Stimulated activated naive CD8-positive, alpha-beta T cell treated with anti-CD3 and anti-CD28 coated beads, Interleukin-15, Interleukin-2, amounts not matched to agents 100 U/mL and 50 U/mL, for 24 hours (primary cell): ENCODE measurements around the gene APBB2.
A peak's percentile ranks its signal among the peaks of the same experiment; 100 is the strongest.
"Not testable (repeated sequence)": the region's sequence is repeated elsewhere in the genome, so short reads cannot be mapped to it uniquely, and the experiment has no call there.

ENCODE experiments used
- ATAC-seq: fragments of 150-1000 bp; cut with Tn5 transposase; one replicate; pipeline ENCODE4 v1.10.0; 2021
- DNase-seq: peaks from one replicate; pipeline ENCODE4 v3.0.0; 2021

The APBB2 gene

DNA sequence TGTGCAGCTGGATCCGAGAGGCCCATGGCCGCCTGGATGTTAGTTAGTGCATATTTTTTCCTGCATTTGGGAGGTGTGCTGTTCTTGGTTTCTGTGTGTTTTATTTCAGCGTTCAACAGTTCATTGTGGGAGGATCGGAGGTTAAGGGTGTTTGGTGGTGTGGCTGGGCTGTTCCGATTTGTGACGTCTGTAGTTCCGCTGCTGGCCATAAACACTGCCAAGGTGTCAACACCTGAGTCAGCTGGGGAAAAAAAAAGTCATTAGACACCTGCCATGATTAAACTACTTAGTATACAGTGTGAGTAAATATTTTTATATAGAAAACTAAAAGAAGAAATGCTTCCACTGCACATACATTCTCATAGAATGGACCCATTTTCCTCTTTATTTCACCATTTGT, 200.2 kb downstream of the APBB2 start:
- ATAC-seq (no peak), DNase-seq (no peak)

DNA sequence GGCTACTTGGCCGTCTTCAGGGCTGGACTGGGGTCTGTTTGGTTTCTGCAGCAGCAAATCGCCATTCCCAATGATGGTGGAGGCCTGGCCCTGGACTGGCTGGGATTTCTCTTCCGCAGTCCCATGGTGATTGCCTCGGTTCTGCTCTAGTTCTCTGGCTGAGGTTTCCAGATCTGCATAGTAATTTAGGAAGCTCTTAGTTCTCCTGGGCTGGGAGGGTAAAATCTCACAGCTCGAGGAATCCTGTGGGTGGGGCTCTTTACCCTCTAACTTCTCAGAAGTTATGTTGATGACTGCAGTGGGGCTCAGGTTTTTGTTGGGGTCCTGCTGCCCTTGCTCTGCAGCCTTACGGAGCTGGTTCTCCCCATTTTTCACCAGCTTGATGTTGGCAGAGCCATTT, 200.6 kb downstream of the APBB2 start:
- ATAC-seq (no peak), DNase-seq (no peak)

DNA sequence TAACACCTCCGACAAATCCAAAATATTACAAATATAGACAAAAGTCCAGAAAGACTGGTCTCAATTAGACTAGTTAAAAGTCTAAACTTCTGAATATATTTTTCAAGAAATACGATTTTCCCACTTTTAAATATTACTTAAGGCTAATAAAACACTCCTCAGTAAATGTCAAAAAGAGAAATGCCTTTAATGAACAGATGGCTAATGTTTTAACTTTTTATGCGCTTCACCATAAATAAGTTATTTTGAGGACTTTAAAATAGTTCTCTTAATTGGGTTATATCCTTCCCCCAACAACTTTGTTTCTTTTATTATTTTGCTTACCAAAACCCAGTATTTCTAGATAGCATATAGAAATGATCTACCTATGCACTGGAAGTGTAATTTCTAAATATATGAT, 201.4 kb downstream of the APBB2 start:
- no peak for DNase-seq
- ATAC-seq = no peak

DNA sequence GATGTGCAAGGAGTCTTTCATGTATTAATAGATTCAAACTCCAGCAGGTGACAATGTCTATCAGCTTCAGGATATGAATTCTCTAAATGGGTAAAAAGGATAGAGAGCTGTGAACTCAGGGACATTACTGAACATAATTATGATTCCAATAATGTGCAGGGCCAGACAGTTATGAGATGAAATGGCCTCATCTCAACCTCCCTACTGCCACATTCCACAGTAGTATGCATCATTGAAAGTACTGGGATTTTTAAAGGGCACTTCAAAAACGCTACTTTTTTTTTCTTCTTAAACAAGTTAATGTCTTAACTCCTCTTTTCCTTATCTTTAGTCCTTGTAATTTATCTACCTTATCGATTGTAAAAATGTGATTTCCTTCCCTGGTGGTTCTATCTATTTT, 202.0 kb downstream of the APBB2 start:
- no peak for ATAC-seq
- DNase-seq = no peak

DNA sequence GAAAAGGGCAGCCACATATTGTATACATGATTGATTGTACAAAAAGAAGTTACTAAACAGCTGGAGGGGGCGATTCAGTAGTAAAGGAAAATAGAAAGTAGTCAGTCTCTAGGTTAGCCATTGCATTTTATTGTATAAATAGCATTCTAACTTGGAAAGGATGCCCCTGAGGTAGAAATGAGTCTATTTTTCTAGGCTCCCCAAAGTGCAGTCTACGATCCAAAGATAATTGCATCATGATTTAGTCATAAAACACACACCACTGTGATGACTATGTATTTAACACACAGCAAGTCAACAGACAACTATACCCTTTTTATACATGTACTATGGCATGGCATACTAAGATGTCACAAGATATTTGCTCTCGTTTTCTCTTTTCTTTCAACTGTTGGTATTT, 204.9 kb downstream of the APBB2 start:
- ATAC-seq = no peak
- DNase-seq = no peak

DNA sequence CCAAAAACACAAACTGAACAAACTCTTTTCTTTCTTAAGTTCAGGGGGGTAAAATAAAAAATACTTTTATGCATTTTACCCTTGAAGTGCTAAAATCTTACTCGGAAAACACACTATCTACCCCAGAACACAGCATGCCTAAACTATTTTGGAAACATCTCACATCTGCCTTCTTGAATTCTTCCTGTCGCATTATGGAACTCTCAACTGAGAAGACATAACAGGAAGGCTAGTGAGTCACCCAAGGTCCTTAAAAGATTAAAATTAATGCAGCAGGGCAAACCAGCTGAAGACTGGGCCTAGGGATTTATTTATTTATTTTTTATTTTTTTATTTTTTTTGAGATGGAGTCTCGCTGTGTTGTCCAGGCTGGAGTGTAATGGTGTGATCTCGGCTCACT, 208.2 kb downstream of the APBB2 start:
- ATAC-seq = no peak
- no peak for DNase-seq

DNA sequence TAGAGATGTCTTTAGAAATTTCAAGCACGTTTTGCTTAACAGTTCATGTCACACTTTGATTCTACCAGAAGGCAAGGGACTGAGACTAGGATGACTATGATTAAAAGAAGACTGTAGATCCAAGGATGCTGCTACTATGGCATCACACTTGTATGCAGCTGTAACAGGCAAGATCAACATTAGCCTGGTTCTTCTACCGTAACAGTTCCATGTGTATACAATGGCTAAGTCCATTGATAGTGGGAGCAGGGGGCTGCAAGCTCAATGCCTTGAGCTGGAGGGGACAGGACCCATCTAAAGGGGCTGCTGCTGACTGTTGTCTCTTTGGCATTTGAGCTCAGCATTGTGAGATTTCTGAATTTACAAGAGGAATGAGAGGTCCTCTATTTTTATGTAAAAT, 212.0 kb downstream of the APBB2 start:
- DNase-seq (no peak), ATAC-seq (no peak)

DNA sequence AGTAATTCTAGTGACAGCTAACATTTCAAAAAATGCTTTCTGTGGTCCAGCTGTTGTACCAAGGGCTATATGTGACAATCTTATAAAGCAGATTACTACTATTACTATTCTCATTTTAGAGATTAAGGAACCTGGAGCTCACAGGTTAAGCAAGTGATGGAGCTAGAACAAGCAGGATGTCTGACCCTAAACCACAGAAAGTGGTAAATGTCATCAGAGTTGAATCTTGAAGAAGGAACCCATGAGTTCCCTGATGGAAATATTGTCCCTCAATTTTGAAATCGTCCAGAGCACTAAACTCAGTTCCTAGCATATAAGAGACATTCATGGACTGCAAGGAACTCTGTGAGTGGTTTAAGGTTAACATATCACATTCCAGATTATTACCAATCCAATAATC, 214.0 kb downstream of the APBB2 start:
- DNase-seq (no peak), ATAC-seq (no peak)

DNA sequence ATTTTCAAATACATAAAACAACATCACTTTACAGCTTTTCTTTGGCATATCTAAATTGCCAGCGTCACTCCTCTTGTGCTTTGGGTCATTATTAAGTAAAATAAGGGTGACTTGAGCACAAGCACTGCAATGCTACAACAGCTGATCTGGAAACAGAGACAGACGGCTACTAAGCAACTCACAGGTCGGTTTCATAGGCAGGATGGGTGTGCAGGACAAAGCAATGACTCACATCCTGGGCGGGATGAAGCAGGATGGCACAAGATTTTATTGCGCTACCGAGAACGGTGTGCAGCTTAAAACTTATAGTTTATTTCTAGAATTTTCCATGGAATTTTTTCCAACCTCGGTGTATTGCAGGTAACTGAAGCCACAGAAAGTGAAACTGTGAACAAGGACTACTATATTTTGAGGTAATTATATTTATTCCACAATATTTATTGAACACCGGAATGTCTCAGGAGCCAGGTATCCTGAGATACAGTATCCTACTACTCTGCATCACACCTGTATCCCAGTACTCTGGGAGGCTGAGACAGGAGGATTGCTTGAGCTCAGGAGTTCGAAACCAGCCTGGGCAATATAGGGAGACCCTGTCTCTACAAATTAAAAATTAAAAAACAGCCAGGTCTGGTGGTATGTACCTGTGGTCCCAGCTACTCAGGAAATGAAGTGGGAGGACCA, 215.5 kb downstream of the APBB2 start:
- ATAC-seq = no peak
- no peak for DNase-seq

DNA sequence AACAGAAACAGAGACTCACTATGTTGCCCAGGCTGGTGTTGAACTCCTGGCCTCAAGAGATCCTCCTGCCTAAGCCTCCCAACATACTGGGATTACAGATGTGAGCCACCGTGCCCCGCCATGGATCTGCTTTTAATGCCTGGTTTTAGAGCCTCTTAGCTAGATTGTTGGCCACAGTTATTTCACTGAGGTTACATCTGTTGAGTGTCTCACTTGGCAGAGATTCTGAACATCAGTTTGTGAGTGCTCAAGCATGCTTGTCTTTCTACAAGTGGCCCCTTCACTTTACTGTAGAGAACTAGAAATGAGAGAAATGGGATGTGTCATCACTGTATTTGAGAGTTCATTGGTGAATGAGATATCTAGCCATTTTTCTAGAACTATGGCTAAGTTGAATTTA, 218.5 kb downstream of the APBB2 start:
- no peak for DNase-seq
- no peak for ATAC-seq

DNA sequence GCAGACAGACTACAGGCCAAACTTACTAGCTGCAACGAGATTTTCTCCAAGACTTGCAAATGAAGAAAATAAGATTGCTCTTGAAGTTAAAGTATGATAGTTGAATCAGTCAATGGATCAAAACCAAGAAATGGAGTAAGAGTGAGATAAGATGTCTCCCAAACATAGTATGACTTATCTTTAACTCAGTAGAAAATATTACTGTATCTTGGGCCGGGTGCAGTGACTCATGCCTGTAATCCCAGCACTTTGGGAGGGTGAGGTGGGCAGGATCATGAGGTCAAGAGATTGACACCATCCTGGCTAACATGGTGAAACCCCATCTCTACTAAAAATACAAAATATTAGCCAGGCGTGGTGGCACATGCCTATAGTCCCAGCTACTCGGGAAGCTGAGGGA, 220.0 kb downstream of the APBB2 start:
- not testable (repeated sequence) for ATAC-seq, DNase-seq

DNA sequence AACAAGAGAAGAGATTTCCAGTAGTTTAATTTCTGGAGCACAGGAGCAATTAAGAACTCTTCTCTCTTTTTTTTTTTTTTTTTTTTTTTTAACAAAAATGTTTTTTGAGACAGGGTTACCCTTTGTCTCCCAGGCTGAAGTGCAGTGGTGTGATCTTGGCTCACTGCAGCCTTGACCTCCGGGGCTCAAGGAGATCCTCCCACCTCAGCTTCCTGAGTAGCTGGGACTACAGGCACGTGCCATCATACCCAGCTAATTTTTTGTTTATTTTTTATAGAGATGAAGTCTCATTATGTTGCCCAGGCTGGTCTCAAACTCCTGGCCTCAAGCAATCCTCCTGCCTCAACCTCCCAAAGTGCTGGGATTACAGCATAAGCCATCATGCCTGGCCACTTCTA, 221.0 kb downstream of the APBB2 start:
- DNase-seq, ATAC-seq: not testable (repeated sequence)

DNA sequence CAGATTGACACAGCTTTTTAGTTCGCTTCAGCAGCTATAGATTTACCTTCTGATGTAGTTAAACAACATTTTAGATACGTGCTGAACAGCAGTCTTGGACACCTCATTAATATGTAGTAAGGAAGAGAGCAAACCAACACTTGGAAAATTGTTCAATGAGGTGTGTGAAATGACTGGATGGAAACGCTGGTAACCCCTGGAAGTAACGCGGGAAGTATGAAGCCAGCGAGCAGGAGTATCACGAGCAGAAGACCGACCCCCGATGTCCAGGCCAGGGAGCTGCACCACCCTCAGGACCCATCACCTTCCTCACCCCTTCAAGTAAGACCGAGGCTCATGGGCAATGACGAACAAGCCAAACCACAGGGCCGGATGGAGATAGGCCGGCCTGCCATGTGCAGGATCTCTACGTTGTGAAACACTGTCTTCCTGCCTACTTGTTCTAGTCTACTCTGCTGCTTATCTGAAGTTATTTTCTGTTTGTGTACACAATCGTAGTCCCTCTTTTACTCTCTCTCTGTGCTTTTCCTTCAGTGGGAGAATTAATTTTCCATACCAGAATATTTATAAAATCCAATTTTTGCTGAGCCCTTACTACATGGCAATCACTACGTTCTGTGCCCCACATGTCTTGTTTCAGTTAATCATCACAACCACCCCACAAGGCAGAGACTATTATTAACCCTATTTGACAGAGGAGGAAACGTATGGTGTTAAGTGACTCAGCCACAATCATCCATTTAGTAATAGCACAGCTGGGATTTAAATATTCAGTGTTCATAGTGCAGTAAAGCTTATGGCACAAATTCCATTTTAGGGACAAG, 221.7 kb downstream of the APBB2 start:
- ATAC-seq (peak; percentile 36), DNase-seq (no peak)

DNA sequence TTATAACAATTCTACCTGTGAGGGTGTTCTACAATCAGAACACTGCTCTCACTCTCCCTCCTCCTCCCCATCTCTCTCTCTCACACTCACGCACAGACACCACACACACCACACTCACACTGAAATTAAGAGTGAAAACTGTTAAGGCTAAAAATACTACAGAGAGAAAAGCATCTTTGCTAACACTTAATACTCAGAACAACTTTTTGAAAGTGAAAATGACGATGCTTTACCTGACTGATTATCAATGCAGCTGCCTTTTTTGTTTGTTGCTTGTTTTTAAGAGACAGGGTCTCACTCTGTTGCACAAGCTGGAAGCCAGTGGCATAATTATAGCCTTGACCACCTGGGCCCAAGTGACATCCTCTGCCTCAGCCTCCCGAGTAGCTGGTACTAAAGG, 222.4 kb downstream of the APBB2 start:
- no peak for DNase-seq
- no peak for ATAC-seq

DNA sequence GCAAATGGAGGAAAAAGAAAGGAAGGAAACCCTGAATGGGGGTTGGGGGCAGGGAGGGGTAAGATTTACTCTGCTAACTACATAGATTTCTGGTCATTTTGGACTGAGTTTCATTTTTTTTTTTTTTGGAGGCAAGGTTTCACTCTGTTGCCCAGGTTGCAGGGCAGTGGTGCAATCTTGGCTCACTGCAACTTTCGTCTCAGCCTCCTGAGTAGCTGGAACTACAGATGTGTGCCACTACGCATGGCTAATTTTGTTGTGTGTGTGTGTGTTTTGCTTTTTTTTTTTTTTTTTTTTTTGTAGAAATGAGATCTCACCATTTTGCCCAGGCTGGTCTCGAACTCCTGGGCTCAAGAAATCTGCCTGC, 223.5 kb downstream of the APBB2 start:
- no peak for DNase-seq
- no peak for ATAC-seq

DNA sequence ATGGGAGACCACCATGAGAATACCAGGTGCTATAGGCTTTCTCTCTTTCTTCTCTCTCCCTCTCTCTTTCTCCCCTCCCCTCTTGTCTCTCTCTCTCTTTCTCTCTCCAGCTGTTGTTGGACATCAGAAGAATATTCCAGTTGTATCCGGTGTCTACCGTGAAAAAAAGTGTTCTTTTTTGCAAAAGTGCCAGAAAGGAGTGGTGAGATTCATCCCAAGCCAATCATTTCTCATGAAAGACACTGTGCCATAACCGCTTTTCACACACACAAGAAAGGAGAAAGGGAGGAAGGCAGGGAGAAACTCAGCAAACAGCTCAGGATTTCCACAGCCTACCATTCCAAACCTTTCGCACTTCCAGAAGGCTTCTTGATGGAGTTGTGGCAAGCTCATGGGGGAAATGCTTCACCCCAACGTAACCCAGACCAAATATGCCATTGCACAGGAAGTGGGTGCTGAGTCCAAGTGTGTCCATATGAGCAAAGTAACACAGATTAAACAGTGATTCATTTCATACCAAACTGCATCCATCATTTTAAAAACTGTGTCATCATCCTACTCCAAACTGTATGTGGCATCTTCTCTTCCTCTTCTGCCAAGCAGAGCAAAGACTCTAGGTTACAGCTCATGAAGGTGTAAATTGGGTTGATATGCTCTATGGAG, 224.0 kb downstream of the APBB2 start:
- DNase-seq = no peak
- no peak for ATAC-seq

DNA sequence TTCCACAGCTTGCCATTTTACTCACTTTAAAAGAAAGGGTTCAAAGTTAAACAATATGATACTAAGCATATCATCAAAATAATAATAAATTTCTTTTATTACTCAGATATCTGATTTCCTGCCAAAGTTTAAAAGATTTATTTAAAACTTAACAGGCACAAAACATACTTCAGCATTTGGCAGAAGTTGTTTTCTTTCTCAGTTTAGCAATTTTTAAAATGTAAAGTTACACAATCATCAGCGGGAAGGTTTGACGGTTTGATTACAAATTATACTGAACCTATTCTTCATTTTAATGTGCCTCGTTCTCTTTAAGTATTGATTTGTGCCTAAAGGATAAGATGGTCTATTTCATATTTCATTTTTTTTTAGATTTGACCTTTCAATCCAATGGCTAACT, 227.2 kb downstream of the APBB2 start:
- DNase-seq = no peak
- ATAC-seq = no peak

DNA sequence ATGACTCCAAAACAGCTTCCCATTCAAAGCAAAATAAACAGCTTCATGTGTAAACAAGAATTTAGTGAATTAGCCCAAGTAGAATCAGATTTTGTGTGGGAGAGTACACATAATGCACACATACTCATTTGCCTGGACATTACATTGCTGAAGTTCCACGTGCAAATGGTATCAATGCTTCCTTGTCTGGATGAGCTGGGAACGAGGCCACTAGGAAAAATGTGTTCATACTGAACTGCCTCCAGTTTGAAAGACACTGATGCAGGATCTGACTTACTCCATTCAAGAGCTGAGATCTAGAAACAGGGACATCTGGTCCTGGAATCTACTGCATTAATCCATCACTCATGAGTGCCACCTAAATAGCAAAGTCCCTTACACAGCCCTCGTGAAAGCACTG, 228.0 kb downstream of the APBB2 start:
- no peak for DNase-seq
- no peak for ATAC-seq

DNA sequence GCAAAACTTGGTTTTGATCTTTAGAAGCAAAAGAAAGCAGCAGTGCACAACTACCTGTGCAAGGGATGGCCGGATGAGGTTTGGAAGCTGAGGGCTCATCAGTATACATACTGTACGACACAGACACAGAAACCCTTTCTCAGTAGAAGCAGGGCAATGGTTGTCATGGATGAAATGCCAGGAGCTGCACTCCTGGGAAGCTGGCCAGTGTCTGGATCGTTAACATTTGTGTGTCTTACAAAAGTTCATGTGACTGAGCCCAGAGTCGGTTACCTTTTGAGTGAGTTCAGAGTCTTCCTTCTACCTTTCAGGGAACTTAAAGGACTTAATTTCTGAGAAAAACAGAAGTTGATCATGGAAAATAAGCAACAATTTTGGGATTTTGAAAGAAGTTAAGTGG, 230.3 kb downstream of the APBB2 start:
- ATAC-seq (no peak), DNase-seq (no peak)

DNA sequence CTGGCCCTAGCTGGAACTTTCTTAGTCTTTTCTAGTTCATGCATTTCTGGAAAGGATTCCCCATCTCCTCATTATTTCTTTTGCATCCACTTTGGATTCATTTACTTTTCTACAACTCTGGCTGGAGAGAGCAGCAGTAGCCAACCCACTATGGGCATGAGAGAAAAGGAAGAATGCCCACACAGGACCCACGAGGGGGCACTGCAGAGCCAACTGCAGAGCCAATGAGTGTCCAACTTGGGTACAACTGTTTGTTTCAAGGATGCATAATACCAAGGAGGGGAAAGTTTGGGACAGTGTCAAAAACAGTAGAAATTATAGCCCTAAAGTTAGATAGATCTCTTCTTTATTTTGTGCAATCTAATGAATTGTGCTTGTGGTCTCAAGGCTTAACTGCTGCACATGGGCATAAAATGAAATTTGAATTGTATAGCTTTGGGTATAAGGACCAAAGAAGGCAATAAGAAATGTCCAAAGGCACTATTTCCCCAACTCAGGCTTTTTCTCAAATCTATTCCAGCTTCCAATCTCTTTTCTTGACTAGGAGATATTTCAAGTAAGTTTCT, 233.9 kb downstream of the APBB2 start:
- ATAC-seq (no peak), DNase-seq (no peak)

DNA sequence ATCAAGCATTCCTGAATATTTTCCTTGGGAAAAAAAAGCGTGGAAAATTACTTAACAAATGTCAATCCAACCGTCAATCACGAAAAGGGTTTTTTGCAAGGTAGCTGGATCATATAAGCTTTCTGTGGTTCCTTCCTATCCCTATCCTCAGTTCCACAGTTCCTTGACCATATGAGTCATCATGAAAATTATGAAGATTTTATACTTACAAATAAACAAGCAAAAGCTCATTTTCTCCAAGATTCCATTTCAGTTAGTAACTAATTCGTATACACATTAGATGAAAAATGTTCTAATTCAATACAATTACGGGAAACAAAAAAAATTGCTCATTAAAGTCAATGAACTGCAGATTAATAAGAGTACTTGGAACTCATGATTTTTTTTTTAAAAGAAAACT, 235.8 kb downstream of the APBB2 start:
- no peak for DNase-seq
- ATAC-seq = no peak

DNA sequence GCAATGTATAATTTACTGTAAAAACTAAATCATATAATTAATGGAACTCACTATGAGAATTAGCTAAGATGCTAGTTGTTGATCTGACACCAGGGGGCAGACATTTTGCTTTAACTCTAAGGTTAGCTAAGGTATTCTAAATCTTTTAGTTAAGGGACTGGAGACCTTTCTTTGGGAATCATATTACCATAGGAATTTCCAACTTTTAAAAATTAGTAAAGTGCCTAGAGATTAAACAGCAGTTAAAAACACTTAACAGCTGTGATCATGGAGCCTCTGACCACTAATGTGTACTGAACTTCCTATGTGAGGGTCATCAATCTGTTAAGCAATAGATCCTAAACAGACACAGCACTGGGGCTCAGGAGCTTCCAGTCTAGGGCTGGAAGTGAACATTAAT, 238.0 kb downstream of the APBB2 start:
- ATAC-seq (no peak), DNase-seq (no peak)

DNA sequence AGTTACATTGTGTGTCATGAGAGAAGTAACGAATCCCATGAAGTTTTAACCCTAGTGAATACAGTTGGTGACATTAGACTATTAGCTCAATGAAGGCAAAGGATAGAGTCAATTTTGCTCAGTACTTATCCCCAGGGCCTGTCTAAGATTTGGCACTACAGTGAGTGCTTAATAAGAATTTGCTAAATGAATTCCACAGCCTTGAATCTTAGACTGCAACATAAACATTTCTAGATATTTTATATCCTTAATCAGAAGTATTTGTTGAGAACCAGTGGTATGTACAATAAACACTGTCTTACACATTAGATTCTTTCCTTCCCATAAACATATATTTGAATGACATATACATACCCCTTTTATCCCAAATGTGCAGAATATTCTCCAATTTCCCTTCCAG, 241.6 kb downstream of the APBB2 start:
- DNase-seq = no peak
- ATAC-seq = no peak
